Measurements from ENCODE around the gene YJU2.

GRCh38 chr19:4284176-4284958 lies 37.5 kb downstream of the YJU2 start:
- no peak for TF ChIP-seq YY1 (IDR thresholded peaks at IDR 0.05; ENCODE audit: insufficient read depth, insufficient read length)
- TF ChIP-seq SUZ12 (IDR thresholded peaks at IDR 0.05; ENCODE audit: extremely low read depth, insufficient read depth, insufficient read length) = no peak
- no peak for TF ChIP-seq ZNF274 (IDR thresholded peaks at IDR 0.05; ENCODE audit: low read depth, low read length)
